ENCODE measurements around the gene MBOAT1. TPM values are rescaled to one million over a fixed set of nuclear protein-coding genes. Genes with fewer than 3 reads are reported as not detected.
"Not testable (repeated sequence)": the region's sequence is repeated elsewhere in the genome, so short reads cannot be mapped to it uniquely, and the experiment has no call there.

The MBOAT1 gene
- polyA plus RNA-seq, 1 donor (not counting 4 experiments of a cell fraction or from before 2014, with no cell fraction given) = 4.9 TPM

GRCh38 chr6:20251525-20251924, 39.3 kb upstream of the MBOAT1 start:
- DNase-seq (ENCODE audit: low read depth, low spot score) = no peak
- FAIRE-seq = no peak
- no peaks in the 10 kb centered on the region for H4K20me1 ChIP-seq (ENCODE audit: control insufficient read depth, extremely low read depth, insufficient read depth, low read length)
- no peaks in the 10 kb centered on the region for H3K9me1 ChIP-seq (ENCODE audit: control insufficient read depth, extremely low read depth, insufficient read depth, low read length)
- no peak overlapping the region for H3K27ac ChIP-seq (ENCODE audit: control insufficient read depth, insufficient read depth, low read length)
- dilution Hi-C loops (cut with MboI; ENCODE audit: extremely low pct_ligation_motif_present, low sequenced_read_pairs) = no loop called here
- H3K4me1 ChIP-seq (ENCODE audit: control insufficient read depth, extremely low read depth, insufficient read depth, low read length) = no peaks in the 10 kb centered on the region
- no peaks in the 10 kb centered on the region for H3K36me3 ChIP-seq (ENCODE audit: control insufficient read depth in 2 of 2, extremely low read depth in 1 of 2, insufficient read depth in 2 of 2, low read length in 2 of 2)
- no peak overlapping the region for H3K4me3 ChIP-seq (ENCODE audit: control insufficient read depth in 2 of 3, extremely low read depth in 1 of 3, insufficient read depth in 2 of 3, low read depth in 1 of 3, low read length in 3 of 3)
- no peaks in the 10 kb centered on the region for H3K27me3 ChIP-seq (ENCODE audit: control insufficient read depth, extremely low read depth, insufficient read depth, low read length)
- TF ChIP-seq EZH2 (IDR thresholded peaks at IDR 0.05; ENCODE audit: low read length) (no peak), CTCF (optimal IDR thresholded peaks at IDR 0.05 in 1 of 3, IDR thresholded peaks at IDR 0.05 in 1 of 3, conservative IDR thresholded peaks at IDR 0.05 in 1 of 3; ENCODE audit: extremely low read depth in 1 of 3, insufficient read depth in 2 of 3, low read length in 3 of 3) (no peak)
- no peaks in the 10 kb centered on the region for H3K9me3 ChIP-seq (ENCODE audit: control insufficient read depth, low read depth, low read length)
- H3K4me2 ChIP-seq (ENCODE audit: control insufficient read depth, extremely low read depth, insufficient read depth, low read depth, low read length) = no peak overlapping the region
- H3K9ac ChIP-seq (ENCODE audit: control insufficient read depth, extremely low read depth, insufficient read depth, low read length) = no peak overlapping the region
- H3K79me2 ChIP-seq (ENCODE audit: control insufficient read depth, insufficient read depth, low read length) = no peaks in the 10 kb centered on the region
- no peak overlapping the region for H2AFZ ChIP-seq (ENCODE audit: control insufficient read depth, low read length)

- FAIRE-seq = no peak
- Histone ChIP-seq H3K4me2 (ENCODE audit: control insufficient read depth, extremely low read depth, insufficient read depth, low read depth, low read length) (no peak overlapping the region), H3K4me3 (ENCODE audit: control insufficient read depth in 2 of 3, extremely low read depth in 1 of 3, insufficient read depth in 2 of 3, low read depth in 1 of 3, low read length in 3 of 3) (no peak overlapping the region), H3K4me1 (ENCODE audit: control insufficient read depth, extremely low read depth, insufficient read depth, low read length) (no peaks in the 10 kb centered on the region), H3K27me3 (ENCODE audit: control insufficient read depth, extremely low read depth, insufficient read depth, low read length) (no peaks in the 10 kb centered on the region), H3K9me3 (ENCODE audit: control insufficient read depth, low read depth, low read length) (no peaks in the 10 kb centered on the region), H3K36me3 (ENCODE audit: control insufficient read depth in 2 of 2, extremely low read depth in 1 of 2, insufficient read depth in 2 of 2, low read length in 2 of 2) (no peaks in the 10 kb centered on the region), H3K27ac (ENCODE audit: control insufficient read depth, insufficient read depth, low read length) (no peak overlapping the region), H3K9me1 (ENCODE audit: control insufficient read depth, extremely low read depth, insufficient read depth, low read length) (no peaks in the 10 kb centered on the region), H4K20me1 (ENCODE audit: control insufficient read depth, extremely low read depth, insufficient read depth, low read length) (no peaks in the 10 kb centered on the region), H3K79me2 (ENCODE audit: control insufficient read depth, insufficient read depth, low read length) (no peaks in the 10 kb centered on the region), H3K9ac (ENCODE audit: control insufficient read depth, extremely low read depth, insufficient read depth, low read length) (no peak overlapping the region), H2AFZ (ENCODE audit: control insufficient read depth, low read length) (no peak overlapping the region)
- dilution Hi-C loops (cut with MboI; ENCODE audit: extremely low pct_ligation_motif_present, low sequenced_read_pairs) = no loop called here
- no peak for TF ChIP-seq CTCF (optimal IDR thresholded peaks at IDR 0.05 in 1 of 3, IDR thresholded peaks at IDR 0.05 in 1 of 3, conservative IDR thresholded peaks at IDR 0.05 in 1 of 3; ENCODE audit: extremely low read depth in 1 of 3, insufficient read depth in 2 of 3, low read length in 3 of 3)
- TF ChIP-seq EZH2 (IDR thresholded peaks at IDR 0.05; ENCODE audit: low read length) = no peak
- DNase-seq (ENCODE audit: low read depth, low spot score) = no peak
Measured at GRCh38 chr6:20246125-20246524, 33.9 kb upstream of the MBOAT1 start.

GRCh38 chr6:20244807-20245681, 32.8 kb upstream of the MBOAT1 start:
- DNase-seq (ENCODE audit: low read depth, low spot score); H3K9ac ChIP-seq (ENCODE audit: control insufficient read depth, extremely low read depth, insufficient read depth, low read length); H4K20me1 ChIP-seq (ENCODE audit: control insufficient read depth, extremely low read depth, insufficient read depth, low read length); H3K4me1 ChIP-seq (ENCODE audit: control insufficient read depth, extremely low read depth, insufficient read depth, low read length); H3K4me3 ChIP-seq (ENCODE audit: control insufficient read depth in 2 of 3, extremely low read depth in 1 of 3, insufficient read depth in 2 of 3, low read depth in 1 of 3, low read length in 3 of 3); H3K36me3 ChIP-seq (ENCODE audit: control insufficient read depth in 2 of 2, extremely low read depth in 1 of 2, insufficient read depth in 2 of 2, low read length in 2 of 2); H3K27ac ChIP-seq (ENCODE audit: control insufficient read depth, insufficient read depth, low read length); H3K4me2 ChIP-seq (ENCODE audit: control insufficient read depth, extremely low read depth, insufficient read depth, low read depth, low read length); H2AFZ ChIP-seq (ENCODE audit: control insufficient read depth, low read length); H3K27me3 ChIP-seq (ENCODE audit: control insufficient read depth, extremely low read depth, insufficient read depth, low read length); H3K9me1 ChIP-seq (ENCODE audit: control insufficient read depth, extremely low read depth, insufficient read depth, low read length); FAIRE-seq; dilution Hi-C loops (cut with MboI; ENCODE audit: extremely low pct_ligation_motif_present, low sequenced_read_pairs); H3K79me2 ChIP-seq (ENCODE audit: control insufficient read depth, insufficient read depth, low read length); H3K9me3 ChIP-seq (ENCODE audit: control insufficient read depth, low read depth, low read length): not testable (repeated sequence)
